Measurements from ENCODE around the gene TMEM123.

GRCh38 chr11:102431404-102431803 lies 21.2 kb downstream of the TMEM123 start:
- no peak for TF ChIP-seq CTCF (IDR thresholded peaks at IDR 0.05; ENCODE audit: low read length)
- no peak for TF ChIP-seq EZH2 (IDR thresholded peaks at IDR 0.05; ENCODE audit: borderline replicate concordance, low read length)

Data from OCI-LY1 (cell line).